ENCODE measurements around the gene SYNE3.

SYNE3 gene

GRCh38 chr14:95503365-95504134, 12.9 kb downstream of the SYNE3 start:
- DNase-seq: no peak

GRCh38 chr14:95502381-95502950, 14.0 kb downstream of the SYNE3 start:
- no peak for DNase-seq

- no peak for DNase-seq
These were observed 15.6 kb downstream of the SYNE3 start for GRCh38 chr14:95500772-95501401.

- DNase-seq: no peak
These were observed 16.2 kb downstream of the SYNE3 start for GRCh38 chr14:95500201-95500681.

GRCh38 chr14:95499354-95499750, 17.1 kb downstream of the SYNE3 start:
- DNase-seq: no peak

GRCh38 chr14:95498622-95499353, 17.7 kb downstream of the SYNE3 start:
- DNase-seq: no peak

GRCh38 chr14:95497561-95498011, 18.9 kb downstream of the SYNE3 start:
- no peak for DNase-seq

- no peak for DNase-seq
These were observed 19.7 kb downstream of the SYNE3 start for GRCh38 chr14:95496690-95497259.

- DNase-seq: no peak
These were observed 20.3 kb downstream of the SYNE3 start for GRCh38 chr14:95496111-95496681.

GRCh38 chr14:95495538-95496025, 20.9 kb downstream of the SYNE3 start:
- no peak for DNase-seq

- no peak for DNase-seq
These were observed 21.4 kb downstream of the SYNE3 start for GRCh38 chr14:95495076-95495475.

GRCh38 chr14:95494456-95494855, 22.0 kb downstream of the SYNE3 start:
- DNase-seq: no peak

- no peak for DNase-seq
These were observed 22.5 kb downstream of the SYNE3 start for GRCh38 chr14:95493976-95494375.

- DNase-seq: no peak
These were observed 22.9 kb downstream of the SYNE3 start for GRCh38 chr14:95493503-95493902.

- no peak for DNase-seq
These were observed 24.4 kb downstream of the SYNE3 start for GRCh38 chr14:95491936-95492608.

GRCh38 chr14:95490727-95491451, 25.6 kb downstream of the SYNE3 start:
- no peak for DNase-seq

- no peak for DNase-seq
These were observed 26.3 kb downstream of the SYNE3 start for GRCh38 chr14:95490138-95490509.

GRCh38 chr14:95489214-95490137, 27.0 kb downstream of the SYNE3 start:
- no peak for DNase-seq

- no peak for DNase-seq
These were observed 27.9 kb downstream of the SYNE3 start for GRCh38 chr14:95488376-95489213.

Data from DMS153 (cell line).